A673 (cell line): ENCODE measurements around the gene NHERF2.

Experiments used
- EZH2 ChIP-seq: fragments of 200-600 bp; sonication (generic); IDR thresholded peaks from 2 replicates; pipeline ENCODE4 v1.6.1; 2017; ENCODE audit warnings: borderline replicate concordance, low read depth, mild to moderate bottlenecking, mixed read lengths, antibody characterized with exemption, low read length; ENCODE audit not compliant: poor library complexity, severe bottlenecking
- TF ChIP-seq, protein P1 (sequence below): fragments of 300-800, 200-600 bp; sonication (generic); conservative IDR thresholded peaks from 2 replicates; pipeline ENCODE4 v1.5.1; 2017; ENCODE audit warnings: low read depth, mild to moderate bottlenecking, antibody characterized with exemption, low read length, moderate library complexity, mixed read lengths

DNA sequence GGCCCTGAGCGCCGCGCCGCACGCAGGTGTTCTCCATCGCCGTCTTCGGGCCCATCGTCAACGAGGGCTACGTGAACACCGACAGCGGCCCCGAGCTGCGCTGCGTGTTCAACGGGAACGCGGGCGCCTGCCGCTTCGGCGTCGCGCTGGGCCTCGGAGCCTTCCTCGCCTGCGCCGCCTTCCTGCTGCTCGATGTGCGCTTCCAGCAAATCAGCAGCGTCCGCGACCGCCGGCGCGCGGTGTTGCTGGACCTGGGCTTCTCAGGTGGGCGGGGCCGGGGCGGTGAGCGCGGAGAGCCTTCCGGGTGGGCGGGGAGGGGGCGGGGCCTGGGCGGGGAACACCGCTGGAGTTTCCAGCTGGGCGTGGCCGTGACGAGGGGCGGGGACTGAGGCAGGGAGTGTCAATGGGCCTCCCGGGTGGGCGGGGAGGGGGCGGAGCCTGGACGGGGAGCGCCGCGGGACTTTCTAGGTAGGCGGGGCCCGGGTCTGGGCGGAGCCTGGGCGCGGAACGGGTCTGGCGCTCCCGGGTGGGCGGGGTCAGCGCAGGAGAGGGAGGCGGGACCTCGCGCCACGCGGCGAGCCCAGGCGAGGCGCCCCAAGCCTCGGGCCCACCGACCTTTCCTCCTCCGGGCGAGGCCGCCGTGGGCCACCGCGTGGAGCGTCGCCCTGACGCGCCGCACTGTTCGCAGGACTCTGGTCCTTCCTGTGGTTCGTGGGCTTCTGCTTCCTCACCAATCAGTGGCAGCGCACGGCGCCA, 34.6 kb upstream of the NHERF2 start:
- TF ChIP-seq, protein P1, sequence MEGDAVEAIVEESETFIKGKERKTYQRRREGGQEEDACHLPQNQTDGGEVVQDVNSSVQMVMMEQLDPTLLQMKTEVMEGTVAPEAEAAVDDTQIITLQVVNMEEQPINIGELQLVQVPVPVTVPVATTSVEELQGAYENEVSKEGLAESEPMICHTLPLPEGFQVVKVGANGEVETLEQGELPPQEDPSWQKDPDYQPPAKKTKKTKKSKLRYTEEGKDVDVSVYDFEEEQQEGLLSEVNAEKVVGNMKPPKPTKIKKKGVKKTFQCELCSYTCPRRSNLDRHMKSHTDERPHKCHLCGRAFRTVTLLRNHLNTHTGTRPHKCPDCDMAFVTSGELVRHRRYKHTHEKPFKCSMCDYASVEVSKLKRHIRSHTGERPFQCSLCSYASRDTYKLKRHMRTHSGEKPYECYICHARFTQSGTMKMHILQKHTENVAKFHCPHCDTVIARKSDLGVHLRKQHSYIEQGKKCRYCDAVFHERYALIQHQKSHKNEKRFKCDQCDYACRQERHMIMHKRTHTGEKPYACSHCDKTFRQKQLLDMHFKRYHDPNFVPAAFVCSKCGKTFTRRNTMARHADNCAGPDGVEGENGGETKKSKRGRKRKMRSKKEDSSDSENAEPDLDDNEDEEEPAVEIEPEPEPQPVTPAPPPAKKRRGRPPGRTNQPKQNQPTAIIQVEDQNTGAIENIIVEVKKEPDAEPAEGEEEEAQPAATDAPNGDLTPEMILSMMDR = no peak
- no peak for TF ChIP-seq EZH2
